HCT116 (cell line): ENCODE measurements around the gene MEIOSIN. TPM values are rescaled to one million over a fixed set of nuclear protein-coding genes. Genes with fewer than 3 reads are reported as not detected.

Experiments used
- ATAC-seq: fragments of 200-7000 bp; cut with Tn5 transposase; 2 replicates; pipeline ENCODE4 v1.9.1; 2020; ENCODE audit warnings: mild to moderate bottlenecking, moderate library complexity
- BruUV-seq: library from RNA; stranded (reverse); fragments of 400-500 nt; replicated peaks from 2 replicates; lab custom pipeline; 2021; lab: Mats Ljungman, UMichigan
- CTCF ChIA-PET: fragments of 300-600 bp; sonication (Branson Sonifier 250); formaldehyde crosslinking; loops from one replicate; lab custom pipeline; 2021; ENCODE audit warnings: antibody characterized with exemption; lab: Charles Lee
- POLR2A ChIA-PET: fragments of 300-600, 350-600 bp; sonication (Branson Sonifier 250); formaldehyde crosslinking; loops from one replicate; lab custom pipeline; 2021; ENCODE audit warnings: antibody characterized with exemption; lab: Charles Lee
- RAD21 ChIA-PET, 2 experiments: fragments of 300-600 bp; sonication (Branson Sonifier 250); formaldehyde crosslinking; loops; one replicate each; lab custom pipeline; 2023; ENCODE audit warnings: low total read pairs in 2 of 2; ENCODE audit not compliant: uncharacterized antibody in 2 of 2, unreplicated experiment in 2 of 2, low non-redundant PET in 1 of 2; lab: Charles Lee
- DNase-seq: peaks from one replicate; pipeline ENCODE4 v3.0.0-alpha.2; 2010; ENCODE audit warnings: low read depth, low spot score
- H2AFZ ChIP-seq: fragments of 200-600 bp; shearing (Covaris generic), sonication (generic); 2 replicates; pipeline ENCODE4 v1.6.1; 2017; ENCODE audit warnings: low read depth, mixed run types, mixed read lengths, antibody characterized with exemption, low read length; ENCODE audit not compliant: poor library complexity, severe bottlenecking
- H3K27ac ChIP-seq: 2 replicates; pipeline ENCODE4 v1.5.1; 2012; ENCODE audit warnings: low read depth, low read length
- H3K27me3 ChIP-seq: fragments of 200-600 bp; sonication (generic); 2 replicates; pipeline ENCODE4 v1.6.1; 2016; ENCODE audit warnings: mixed run types, low read length, mixed read lengths; ENCODE audit not compliant: insufficient read depth
- H3K36me3 ChIP-seq, 2 experiments: fragments of 200-500 bp in 1 of 2; fragments of 200-600 bp in 1 of 2; sonication (Bioruptor generic) in 1 of 2; sonication (generic) in 1 of 2; 2 replicates each; pipeline versions ENCODE4 v1.5.1 to v1.6.1; 2014 to 2016; ENCODE audit warnings: low read length in 2 of 2, inconsistent platforms in 1 of 2, mixed read lengths in 1 of 2, mixed run types in 1 of 2; ENCODE audit not compliant: insufficient read depth in 2 of 2, control insufficient read depth in 1 of 2
- H3K4me1 ChIP-seq, 2 experiments: fragments of 200-600 bp in 1 of 2; sonication (generic) in 1 of 2; 2 replicates each; pipeline versions ENCODE4 v1.5.1 to v1.6.1; 2012 to 2017; ENCODE audit warnings: low read length in 2 of 2, inconsistent platforms in 1 of 2, mild to moderate bottlenecking in 1 of 2, mixed read lengths in 1 of 2, mixed run types in 1 of 2, moderate library complexity in 1 of 2; ENCODE audit not compliant: insufficient read depth in 2 of 2, control insufficient read depth in 1 of 2
- H3K4me2 ChIP-seq: fragments of 200-600 bp; sonication (generic); 2 replicates; pipeline ENCODE4 v1.6.1; 2017; ENCODE audit warnings: mixed run types, low read length, mixed read lengths
- H3K4me3 ChIP-seq, 2 experiments: fragments of 200-600 bp in 1 of 2; sonication (generic) in 1 of 2; replicated peaks in 1 of 2; 2 replicates each; pipeline ENCODE4 v1.5.1; 2011 to 2016; ENCODE audit warnings: low read length in 2 of 2, control low read depth in 1 of 2, low read depth in 1 of 2, mild to moderate bottlenecking in 1 of 2, mixed read lengths in 1 of 2, mixed run types in 1 of 2
- H3K79me2 ChIP-seq: fragments of 200-600 bp; sonication (generic); 2 replicates; pipeline ENCODE4 v1.6.1; 2017; ENCODE audit warnings: mild to moderate bottlenecking, mixed run types, low read length, moderate library complexity, mixed read lengths; ENCODE audit not compliant: insufficient read depth
- H3K9ac ChIP-seq: fragments of 200-600 bp; sonication (generic); 2 replicates; pipeline ENCODE4 v1.6.1; 2016; ENCODE audit warnings: low read length, mixed read lengths
- H3K9me2 ChIP-seq: fragments of 200-600 bp; sonication (generic), shearing (Covaris generic); 2 replicates; pipeline ENCODE4 v1.6.1; 2017; ENCODE audit warnings: mixed run types, mild to moderate bottlenecking, moderate library complexity; ENCODE audit not compliant: insufficient read depth
- H3K9me3 ChIP-seq, 2 experiments: fragments of 200-500 bp in 1 of 2; fragments of 200-600 bp in 1 of 2; sonication (Bioruptor generic) in 1 of 2; sonication (generic) in 1 of 2; 2 replicates each; pipeline ENCODE4 v1.6.1; 2014 to 2017; ENCODE audit warnings: low read length in 2 of 2, mixed read lengths in 2 of 2, inconsistent platforms in 1 of 2, low read depth in 1 of 2, mild to moderate bottlenecking in 1 of 2, mixed run types in 1 of 2, moderate library complexity in 1 of 2; ENCODE audit not compliant: control insufficient read depth in 1 of 2, insufficient read depth in 1 of 2
- H4K20me1 ChIP-seq: fragments of 200-600 bp; sonication (generic), shearing (Covaris generic); 2 replicates; pipeline ENCODE4 v1.6.1; 2017; ENCODE audit warnings: mixed run types, mild to moderate bottlenecking, moderate library complexity; ENCODE audit not compliant: insufficient read depth
- EGR1 ChIP-seq: IDR thresholded peaks from 2 replicates; pipeline ENCODE4 v1.6.1; 2012; ENCODE audit warnings: low read depth
- POLR2AphosphoS5 ChIP-seq: IDR thresholded peaks from 2 replicates; pipeline ENCODE4 v1.6.1; 2011; ENCODE audit warnings: mild to moderate bottlenecking, low read depth, low read length, moderate library complexity
- SP1 ChIP-seq: IDR thresholded peaks from 2 replicates; pipeline ENCODE4 v1.6.1; 2012; ENCODE audit warnings: low read depth
- YY1 ChIP-seq: IDR thresholded peaks from 2 replicates; pipeline ENCODE4 v1.6.1; 2011; ENCODE audit warnings: low read length, low read depth, moderate library complexity, mild to moderate bottlenecking; ENCODE audit not compliant: insufficient replicate concordance; ENCODE audit errors: extremely low read depth
- ZFX ChIP-seq: fragments of 450-650 bp; IDR thresholded peaks from 2 replicates; pipeline ENCODE4 v1.6.1; 2017
- intact Hi-C: fragments of 100-400 bp; cut with micrococcal nuclease; formaldehyde crosslinking; loops from 2 replicates; pipeline ENCODE4 v1.10.0; 2022
- total RNA-seq: library from RNA; stranded (reverse); gene quantifications from one replicate; pipeline ENCODE4 v1.2.1, GENCODE V29; 2021; ENCODE audit not compliant: unreplicated experiment
- TF ChIP-seq, protein P1 (sequence below), 3 experiments: fragments of 200-600 bp in 1 of 3; sonication (generic) in 1 of 3; IDR thresholded peaks in 2 of 3; conservative IDR thresholded peaks in 1 of 3; 2 replicates each; pipeline ENCODE4 v1.5.1; 2012 to 2017; ENCODE audit warnings: low read depth in 2 of 3, low read length in 2 of 3, antibody characterized with exemption in 1 of 3, borderline replicate concordance in 1 of 3, control low read depth in 1 of 3, mild to moderate bottlenecking in 1 of 3, mixed read lengths in 1 of 3, mixed run types in 1 of 3, moderate library complexity in 1 of 3; ENCODE audit not compliant: insufficient read depth in 1 of 3

The MEIOSIN gene
- total RNA-seq, 1 experiment from 2014 or later = 2.1 TPM

DNA sequence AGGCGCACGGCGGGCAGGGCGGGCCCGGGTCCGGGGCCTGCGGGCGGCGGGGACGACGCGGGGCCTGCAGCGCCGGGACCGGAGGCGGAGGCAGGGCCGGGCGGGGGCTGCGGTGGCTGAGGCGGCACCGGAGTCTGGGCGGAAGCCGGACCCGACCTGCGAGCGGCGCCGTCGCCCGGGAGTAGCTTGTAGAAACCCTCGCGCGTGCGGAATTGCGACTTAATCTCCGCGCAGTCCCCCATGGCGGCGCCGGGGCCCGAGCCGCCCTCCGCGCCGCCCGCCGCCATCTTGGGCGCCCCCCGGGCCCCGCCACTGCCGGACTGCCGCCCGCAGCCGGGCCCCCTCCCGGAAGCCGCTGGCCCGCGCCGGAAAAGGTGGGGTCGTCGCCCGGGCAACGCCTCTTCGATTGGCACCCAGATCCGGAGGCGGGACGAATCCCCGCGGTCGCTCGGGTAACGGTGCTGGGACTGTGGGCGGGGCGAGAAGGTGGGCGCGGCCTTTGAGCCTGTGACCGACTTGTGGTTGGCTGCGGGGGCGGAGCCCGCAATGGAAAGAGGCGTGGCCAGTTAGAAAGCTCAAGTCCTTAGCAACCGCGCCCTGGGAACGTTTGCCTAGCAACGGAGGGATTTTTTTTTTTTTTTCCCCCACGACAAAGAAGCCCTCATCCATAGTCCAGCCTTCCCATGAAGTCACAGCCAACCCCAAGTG lies 59.4 kb downstream of the MEIOSIN start, which contains the start of gene DMWD:
Gene DMWD, minus strand, starts transcription at position 376 of the 708 bp plus-strand sequence. Its CDS starts 89 bp downstream, at position 287.
- POLR2A ChIA-PET = interaction anchor here (1.0 kb wide), 1 partner anchor 10 kb away, joined by 6 read pairs; no protein-coding TSS in a partner anchor
- intact Hi-C loops = no loop called here
- H3K79me2 ChIP-seq = peaks cover 19% of the 10 kb centered on the region
- TF ChIP-seq POLR2AphosphoS5 (peak; percentile 78), ZFX (peak; percentile 86; the same call in 1 of the 2 replicates), EGR1 (peak; percentile 97), SP1 (peak; percentile 47; the same call in 1 of the 2 replicates), YY1 (peak; percentile 91)
- TF ChIP-seq, protein P1, sequence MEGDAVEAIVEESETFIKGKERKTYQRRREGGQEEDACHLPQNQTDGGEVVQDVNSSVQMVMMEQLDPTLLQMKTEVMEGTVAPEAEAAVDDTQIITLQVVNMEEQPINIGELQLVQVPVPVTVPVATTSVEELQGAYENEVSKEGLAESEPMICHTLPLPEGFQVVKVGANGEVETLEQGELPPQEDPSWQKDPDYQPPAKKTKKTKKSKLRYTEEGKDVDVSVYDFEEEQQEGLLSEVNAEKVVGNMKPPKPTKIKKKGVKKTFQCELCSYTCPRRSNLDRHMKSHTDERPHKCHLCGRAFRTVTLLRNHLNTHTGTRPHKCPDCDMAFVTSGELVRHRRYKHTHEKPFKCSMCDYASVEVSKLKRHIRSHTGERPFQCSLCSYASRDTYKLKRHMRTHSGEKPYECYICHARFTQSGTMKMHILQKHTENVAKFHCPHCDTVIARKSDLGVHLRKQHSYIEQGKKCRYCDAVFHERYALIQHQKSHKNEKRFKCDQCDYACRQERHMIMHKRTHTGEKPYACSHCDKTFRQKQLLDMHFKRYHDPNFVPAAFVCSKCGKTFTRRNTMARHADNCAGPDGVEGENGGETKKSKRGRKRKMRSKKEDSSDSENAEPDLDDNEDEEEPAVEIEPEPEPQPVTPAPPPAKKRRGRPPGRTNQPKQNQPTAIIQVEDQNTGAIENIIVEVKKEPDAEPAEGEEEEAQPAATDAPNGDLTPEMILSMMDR (IDR thresholded peaks at IDR 0.05 in 2 of 3, conservative IDR thresholded peaks at IDR 0.05 in 1 of 3; ENCODE audit: borderline replicate concordance in 1 of 3, insufficient read depth in 1 of 3, low read depth in 2 of 3, low read length in 2 of 3) = no peak
- no TSS peak for BruUV-seq
- H3K4me1 ChIP-seq = peaks cover 12 to 20% of the 10 kb centered on the region in 2 experiments; a peak in 3 of 4 replicates
- ATAC-seq (peak; percentile 98), DNase-seq (peak; percentile 98)
- peak within 1 kb of the TSS; percentile 84 for H3K27ac ChIP-seq
- H3K9me3 ChIP-seq = no peaks in the 10 kb centered on the region
- RAD21 ChIA-PET = no interaction called here
- CTCF ChIA-PET = interaction anchor here (0.6 to 1.4 kb wide), 4 partner anchors 13 to 24 kb away, joined by 3 to 17 read pairs (median 8); partner anchors contain the start of gene SIX5
- no peaks in the 10 kb centered on the region for H3K27me3 ChIP-seq
- peak within 1 kb of the TSS; percentile 92 to 99 for H3K4me3 ChIP-seq
- no peaks in the 10 kb centered on the region for H3K9me2 ChIP-seq
- peaks cover 5 to 9% of the 10 kb centered on the region in 2 experiments; a peak in 2 of 4 replicates for H3K36me3 ChIP-seq
- H2AFZ ChIP-seq = peak within 1 kb of the TSS; percentile 66
- peak within 1 kb of the TSS; percentile 100 for H3K4me2 ChIP-seq
- no peaks in the 10 kb centered on the region for H4K20me1 ChIP-seq
- H3K9ac ChIP-seq = peak within 1 kb of the TSS; percentile 92
